NCI-H748 (cell line): ENCODE data around the gene ADGRG2.

Source experiments
- DNase-seq: peaks from one replicate; lab custom pipeline; 2025; ENCODE audit not compliant: unreplicated experiment; lab: John Stamatoyannopoulos, UW

The ADGRG2 gene

GRCh38 chrX:19121898-19122640, at the start of gene ADGRG2:
Gene ADGRG2 (minus strand): TSS chrX:19122468. CDS start chrX:19068834, 53,634 bp downstream.
- peak; percentile 62 for DNase-seq

GRCh38 chrX:19168609-19169008, 46.3 kb upstream of the ADGRG2 start:
- no peak for DNase-seq

- no peak for DNase-seq
Observed at GRCh38 chrX:19162851-19163250, 40.6 kb upstream of the ADGRG2 start.

- DNase-seq, result peak; percentile 59
Observed at GRCh38 chrX:19156186-19156585, 33.9 kb upstream of the ADGRG2 start.

- DNase-seq, result no peak
Observed at GRCh38 chrX:19152762-19153161, 30.5 kb upstream of the ADGRG2 start.

- no peak for DNase-seq
Observed at GRCh38 chrX:19137067-19137466, 14.8 kb upstream of the ADGRG2 start.

- no peak for DNase-seq
Observed at GRCh38 chrX:19133784-19134183, 11.5 kb upstream of the ADGRG2 start.

GRCh38 chrX:19133231-19133630, 11.0 kb upstream of the ADGRG2 start:
- no peak for DNase-seq

- no peak for DNase-seq
Observed at GRCh38 chrX:19130628-19131027, 8.4 kb upstream of the ADGRG2 start.

- no peak for DNase-seq
Observed at GRCh38 chrX:19129694-19130093, 7.4 kb upstream of the ADGRG2 start.

- DNase-seq, result no peak
Observed at GRCh38 chrX:19127649-19128168, 5.4 kb upstream of the ADGRG2 start.

- peak; percentile 8 for DNase-seq
Observed at GRCh38 chrX:19122641-19123009, 357 bp upstream of the ADGRG2 start.

GRCh38 chrX:19121466-19121865, 802 bp downstream of the ADGRG2 start:
- peak; percentile 14 for DNase-seq

- DNase-seq, result no peak
Observed at GRCh38 chrX:19110642-19111041, 11.6 kb downstream of the ADGRG2 start.

- DNase-seq, result no peak
Observed at GRCh38 chrX:19107035-19107434, 15.2 kb downstream of the ADGRG2 start.

- no peak for DNase-seq
Observed at GRCh38 chrX:19100586-19100985, 21.7 kb downstream of the ADGRG2 start.

- DNase-seq, result no peak
Observed at GRCh38 chrX:19097553-19098283, 24.6 kb downstream of the ADGRG2 start.

GRCh38 chrX:19096586-19096985, 25.7 kb downstream of the ADGRG2 start:
- no peak for DNase-seq

- DNase-seq, result no peak
Observed at GRCh38 chrX:19094654-19095053, 27.6 kb downstream of the ADGRG2 start.

GRCh38 chrX:19091596-19091995, 30.7 kb downstream of the ADGRG2 start:
- no peak for DNase-seq

- DNase-seq, result no peak
Observed at GRCh38 chrX:19089555-19090040, 32.7 kb downstream of the ADGRG2 start.
